Adipocyte (in vitro differentiated cells): ENCODE measurements around the gene TGFB2.

Experiments used
- DNase-seq: peaks from one replicate; pipeline ENCODE4 v3.0.0-alpha.2; 2015; ENCODE audit warnings: low read depth
- H3K27me3 ChIP-seq: replicated peaks from 2 replicates; pipeline ENCODE4 v1.7.0; 2013; ENCODE audit warnings: mild to moderate bottlenecking, low read length, moderate library complexity; ENCODE audit not compliant: control insufficient read depth, insufficient read depth
- H3K36me3 ChIP-seq: 2 replicates; pipeline ENCODE4 v1.7.0; 2013; ENCODE audit warnings: low read length, mild to moderate bottlenecking, moderate library complexity; ENCODE audit not compliant: control insufficient read depth, insufficient read depth, severe bottlenecking
- H3K4me1 ChIP-seq: 2 replicates; pipeline ENCODE4 v1.7.0; 2013; ENCODE audit warnings: mild to moderate bottlenecking, low read length, moderate library complexity; ENCODE audit not compliant: control insufficient read depth, insufficient read depth
- H3K4me3 ChIP-seq: 2 replicates; pipeline ENCODE4 v1.7.0; 2013; ENCODE audit warnings: mild to moderate bottlenecking, low read length, moderate library complexity
- H3K9ac ChIP-seq: 2 replicates; pipeline ENCODE4 v1.7.0; 2013; ENCODE audit warnings: mild to moderate bottlenecking, low read length, moderate library complexity
- H3K9me3 ChIP-seq: 2 replicates; pipeline ENCODE4 v1.7.0; 2013; ENCODE audit warnings: mild to moderate bottlenecking, low read length, moderate library complexity; ENCODE audit not compliant: control insufficient read depth

Gene TGFB2

GRCh38 chr1:218480137-218480536, 135.0 kb downstream of the TGFB2 start:
- no peak overlapping the region for H3K4me3 ChIP-seq
- H3K4me1 ChIP-seq: peaks cover 41% of the 10 kb centered on the region
- H3K27me3 ChIP-seq: no peaks in the 10 kb centered on the region
- no peaks in the 10 kb centered on the region for H3K36me3 ChIP-seq
- H3K9ac ChIP-seq: no peak overlapping the region
- no peaks in the 10 kb centered on the region for H3K9me3 ChIP-seq
- DNase-seq: peak; percentile 72

GRCh38 chr1:218480588-218481099, 135.5 kb downstream of the TGFB2 start:
- H3K9me3 ChIP-seq: no peaks in the 10 kb centered on the region
- H3K9ac ChIP-seq: no peak overlapping the region
- H3K36me3 ChIP-seq: no peaks in the 10 kb centered on the region
- peak; percentile 64 for DNase-seq
- no peaks in the 10 kb centered on the region for H3K27me3 ChIP-seq
- H3K4me3 ChIP-seq: no peak overlapping the region
- H3K4me1 ChIP-seq: peaks cover 41% of the 10 kb centered on the region

- Histone ChIP-seq H3K9me3 (no peaks in the 10 kb centered on the region), H3K4me3 (no peak overlapping the region), H3K27me3 (no peaks in the 10 kb centered on the region), H3K4me1 (peaks cover 36% of the 10 kb centered on the region), H3K36me3 (no peaks in the 10 kb centered on the region), H3K9ac (no peak overlapping the region)
- no peak for DNase-seq
Observed at GRCh38 chr1:218481116-218481775, 136.1 kb downstream of the TGFB2 start.

- Histone ChIP-seq H3K36me3 (no peaks in the 10 kb centered on the region), H3K9ac (no peak overlapping the region), H3K4me1 (peaks cover 28% of the 10 kb centered on the region), H3K27me3 (no peaks in the 10 kb centered on the region), H3K4me3 (no peak overlapping the region), H3K9me3 (no peaks in the 10 kb centered on the region)
- DNase-seq: peak; percentile 87
Observed at GRCh38 chr1:218482683-218483082, 137.5 kb downstream of the TGFB2 start.

- no peak for DNase-seq
- no peaks in the 10 kb centered on the region for H3K27me3 ChIP-seq
- no peak overlapping the region for H3K4me3 ChIP-seq
- H3K9me3 ChIP-seq: no peaks in the 10 kb centered on the region
- H3K36me3 ChIP-seq: no peaks in the 10 kb centered on the region
- peaks cover 21% of the 10 kb centered on the region for H3K4me1 ChIP-seq
- H3K9ac ChIP-seq: no peak overlapping the region
Observed at GRCh38 chr1:218485241-218485928, 140.2 kb downstream of the TGFB2 start.

- peaks cover 5% of the 10 kb centered on the region for H3K4me1 ChIP-seq
Observed at GRCh38 chr1:218488531-218488930, 143.4 kb downstream of the TGFB2 start.

GRCh38 chr1:218488986-218489385, 143.8 kb downstream of the TGFB2 start:
- DNase-seq: no peak

More at GRCh38 chr1:218488531-218488930, 143.4 kb downstream of the TGFB2 start:
- no peak overlapping the region for H3K9ac ChIP-seq
- H3K27me3 ChIP-seq: no peaks in the 10 kb centered on the region
- H3K36me3 ChIP-seq: no peaks in the 10 kb centered on the region
- no peaks in the 10 kb centered on the region for H3K9me3 ChIP-seq
- H3K4me3 ChIP-seq: no peak overlapping the region
- no peak for DNase-seq

GRCh38 chr1:218490406-218490922, 145.3 kb downstream of the TGFB2 start:
- Histone ChIP-seq H3K4me3 (no peak overlapping the region), H3K9ac (no peak overlapping the region), H3K4me1 (peaks cover 5% of the 10 kb centered on the region), H3K27me3 (no peaks in the 10 kb centered on the region), H3K36me3 (no peaks in the 10 kb centered on the region), H3K9me3 (no peaks in the 10 kb centered on the region)
- DNase-seq: no peak

More at GRCh38 chr1:218488986-218489385, 143.8 kb downstream of the TGFB2 start:
- Histone ChIP-seq H3K36me3 (no peaks in the 10 kb centered on the region), H3K27me3 (no peaks in the 10 kb centered on the region), H3K4me3 (no peak overlapping the region), H3K9me3 (no peaks in the 10 kb centered on the region), H3K9ac (no peak overlapping the region), H3K4me1 (peaks cover 5% of the 10 kb centered on the region)

- H3K4me3 ChIP-seq: no peak overlapping the region
- H3K36me3 ChIP-seq: no peaks in the 10 kb centered on the region
- no peak for DNase-seq
- H3K9me3 ChIP-seq: no peaks in the 10 kb centered on the region
- peaks cover 3% of the 10 kb centered on the region for H3K4me1 ChIP-seq
- no peaks in the 10 kb centered on the region for H3K27me3 ChIP-seq
- no peak overlapping the region for H3K9ac ChIP-seq
Observed at GRCh38 chr1:218492874-218493273, 147.7 kb downstream of the TGFB2 start.

GRCh38 chr1:218493986-218494385, 148.8 kb downstream of the TGFB2 start:
- Histone ChIP-seq H3K9me3 (no peaks in the 10 kb centered on the region), H3K4me3 (no peak overlapping the region), H3K9ac (no peak overlapping the region), H3K27me3 (no peaks in the 10 kb centered on the region), H3K4me1 (peaks cover 11% of the 10 kb centered on the region), H3K36me3 (no peaks in the 10 kb centered on the region)
- DNase-seq: no peak
